CD4-positive, alpha-beta T cell treated with Interleukin-12 subunit alpha and Interleukin-12 subunit beta, for 1 hour (primary cell): Measurements from ENCODE around the gene TBL1X.
A peak's percentile ranks its signal among the peaks of the same experiment; 100 is the strongest.
"Not testable (repeated sequence)": the region's sequence is repeated elsewhere in the genome, so short reads cannot be mapped to it uniquely, and the experiment has no call there.

Experiments
- DNase-seq: peaks from one replicate; pipeline ENCODE4 v3.0.0-alpha.2; 2020

Gene TBL1X

DNA sequence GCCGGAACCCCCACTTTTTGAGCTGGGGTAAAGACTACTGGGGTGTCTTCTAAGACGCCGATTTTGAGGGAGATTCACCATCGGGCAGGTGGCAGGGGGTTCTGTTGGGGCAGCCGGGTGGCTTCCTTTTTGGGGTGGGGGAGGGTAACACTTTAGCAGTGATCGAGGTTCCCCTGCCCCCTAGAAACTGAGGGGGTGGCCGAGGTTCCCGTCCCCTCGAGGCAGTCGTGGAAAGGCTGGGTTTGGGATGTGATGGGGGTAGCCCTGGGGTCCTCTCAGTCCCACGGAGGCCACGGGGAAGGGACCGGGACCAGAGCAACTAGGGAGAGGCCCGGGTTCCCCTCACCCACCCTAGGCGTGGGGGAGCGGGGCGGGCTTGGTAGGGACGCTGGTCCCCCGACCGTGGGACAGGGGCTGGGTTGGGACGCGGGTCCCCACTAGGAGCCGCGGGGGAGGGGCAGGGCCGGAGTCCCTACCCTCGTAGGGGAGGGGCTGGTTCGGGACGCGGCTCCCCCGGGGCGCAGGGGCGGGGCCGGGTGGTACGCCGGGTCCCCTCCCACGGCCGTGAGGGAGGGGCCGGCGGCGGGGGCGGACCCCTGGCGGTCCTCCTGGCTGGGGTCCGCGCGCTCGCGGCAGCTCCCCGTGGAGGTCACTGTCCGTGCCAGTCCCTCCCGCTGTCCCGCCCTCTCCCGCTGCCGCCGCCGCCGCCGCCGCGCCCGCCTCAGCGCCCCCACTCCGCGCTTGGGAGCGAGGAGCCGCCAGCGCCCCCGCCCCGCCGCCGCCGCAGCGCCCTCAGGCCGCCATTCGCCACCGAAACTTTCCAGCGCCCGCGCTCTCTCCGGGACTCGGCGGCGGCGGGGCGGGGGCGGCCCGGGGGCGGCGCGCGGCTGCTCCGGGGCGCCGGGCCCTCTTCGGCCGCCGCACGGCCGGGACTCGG lies at the start of gene TBL1X:
Gene TBL1X, plus strand, starts transcription at position 624 of the 937 bp plus-strand sequence. CDS start 188,529 bp downstream, outside the sequence.
- peak; percentile 59 for DNase-seq

GRCh38 chrX:9416562-9417348 lies 48.1 kb upstream of the TBL1X start:
- no peak for DNase-seq

GRCh38 chrX:9418262-9418661 lies 46.6 kb upstream of the TBL1X start:
- DNase-seq: no peak

- no peak for DNase-seq
Observed at GRCh38 chrX:9420275-9421265, 44.3 kb upstream of the TBL1X start.

DNA sequence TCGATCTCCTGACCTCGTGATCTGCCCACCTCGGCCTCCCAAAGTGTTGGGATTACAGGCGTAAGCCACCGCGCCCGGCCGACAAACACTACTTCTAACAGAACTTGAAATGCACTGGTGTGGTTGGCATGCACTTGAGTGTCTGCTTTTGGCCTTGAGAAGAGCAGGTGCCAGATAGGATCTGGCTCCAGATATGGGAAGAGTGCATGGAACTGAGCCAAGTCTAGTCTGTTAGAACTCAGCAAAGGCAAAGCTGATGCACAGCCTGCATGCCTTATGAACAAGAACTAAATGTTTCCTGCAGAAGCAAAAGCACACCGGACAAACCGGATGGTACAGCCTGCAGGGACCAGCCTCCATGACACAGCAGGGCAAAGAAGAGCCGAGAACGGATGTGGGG lies 35.1 kb upstream of the TBL1X start:
- no peak for DNase-seq

GRCh38 chrX:9430346-9430921 lies 34.4 kb upstream of the TBL1X start:
- DNase-seq: no peak

DNA sequence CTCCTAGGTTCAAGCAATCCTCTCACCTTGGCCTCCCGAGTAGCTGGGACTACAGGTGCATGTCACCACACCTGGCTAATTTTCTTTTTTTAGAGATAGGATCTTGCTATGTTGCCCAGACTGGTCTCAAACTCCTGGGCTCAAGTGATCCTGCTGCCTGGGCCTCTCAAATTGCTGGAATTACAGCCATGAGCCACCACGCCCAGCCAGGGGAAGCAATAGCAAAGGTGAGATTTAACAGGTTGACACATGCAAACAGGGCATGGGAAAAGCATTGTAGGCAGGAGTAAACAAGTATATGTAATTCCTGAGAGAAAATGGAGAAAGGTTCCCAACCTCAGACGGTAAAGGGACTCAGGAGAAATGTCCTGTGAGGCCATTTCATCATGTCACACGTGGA lies 33.6 kb upstream of the TBL1X start:
- no peak for DNase-seq

- DNase-seq: no peak
Observed at GRCh38 chrX:9433596-9433995, 31.3 kb upstream of the TBL1X start.

GRCh38 chrX:9434051-9434550 lies 30.8 kb upstream of the TBL1X start:
- no peak for DNase-seq

DNA sequence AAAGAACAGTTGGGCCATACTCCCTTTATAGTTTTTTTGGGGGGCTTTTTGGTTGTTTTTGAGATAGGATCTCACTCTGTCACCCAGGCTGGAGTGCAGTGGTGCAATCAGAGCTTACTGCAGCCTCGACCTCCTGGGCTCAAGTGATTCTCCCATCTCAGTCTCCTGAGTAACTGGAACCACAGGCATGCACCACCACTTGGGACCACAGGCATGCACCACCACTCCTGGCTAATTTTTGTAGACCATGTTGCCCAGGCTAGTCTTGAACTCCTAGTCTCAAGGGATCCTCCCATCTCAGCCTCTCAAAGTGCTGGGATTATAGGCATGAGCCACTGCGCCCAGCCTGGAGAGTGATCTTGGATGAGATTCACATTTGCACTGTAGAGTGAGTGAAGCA lies 29.8 kb upstream of the TBL1X start:
- not testable (repeated sequence) for DNase-seq

DNA sequence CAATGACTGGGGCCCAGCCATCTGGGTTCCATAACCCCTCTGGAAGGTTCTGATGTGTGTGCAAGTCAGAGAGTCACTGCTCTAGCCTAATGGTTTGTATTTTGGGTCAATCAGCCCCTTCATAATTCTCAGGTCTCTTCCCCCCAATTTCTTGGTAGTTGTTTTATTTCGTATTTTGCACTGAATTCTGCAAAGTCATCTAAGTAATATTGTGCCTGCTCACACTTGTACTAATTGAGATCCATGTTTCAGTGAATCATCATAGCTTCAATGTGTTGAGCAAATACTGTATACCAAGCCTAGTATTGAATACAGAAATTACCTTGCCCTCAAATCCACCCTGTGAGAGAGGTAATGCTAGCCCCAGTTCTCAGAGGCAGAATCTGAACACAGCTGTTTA lies 28.0 kb upstream of the TBL1X start:
- DNase-seq: no peak

DNA sequence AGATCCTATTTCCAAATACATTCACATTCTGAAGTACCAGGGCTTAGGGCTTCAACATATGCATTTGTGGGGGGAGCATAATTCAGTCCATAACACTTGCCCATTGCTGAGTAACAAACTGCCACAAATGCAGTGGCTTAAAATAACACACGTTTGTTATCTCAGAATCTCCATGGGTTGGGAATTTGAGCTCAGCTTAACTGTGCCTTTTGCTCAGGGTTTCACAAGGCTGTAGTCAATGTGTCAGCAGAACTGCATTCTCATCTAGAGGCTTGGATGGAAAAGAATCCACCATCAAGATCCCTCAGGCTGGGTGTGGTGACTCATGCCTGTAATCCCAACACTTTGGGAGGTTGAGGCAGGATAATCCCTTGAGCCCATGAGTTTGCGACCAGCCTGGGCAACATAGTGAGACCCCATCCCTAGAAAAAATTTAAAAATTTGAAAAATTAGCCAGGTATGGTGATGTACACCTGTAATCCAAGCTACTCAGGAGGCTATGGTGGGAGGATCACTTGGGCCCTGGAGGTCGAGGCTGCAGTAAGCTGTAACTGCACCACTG lies 25.8 kb upstream of the TBL1X start:
- DNase-seq: no peak

- no peak for DNase-seq
Observed at GRCh38 chrX:9440116-9440844, 24.6 kb upstream of the TBL1X start.

DNA sequence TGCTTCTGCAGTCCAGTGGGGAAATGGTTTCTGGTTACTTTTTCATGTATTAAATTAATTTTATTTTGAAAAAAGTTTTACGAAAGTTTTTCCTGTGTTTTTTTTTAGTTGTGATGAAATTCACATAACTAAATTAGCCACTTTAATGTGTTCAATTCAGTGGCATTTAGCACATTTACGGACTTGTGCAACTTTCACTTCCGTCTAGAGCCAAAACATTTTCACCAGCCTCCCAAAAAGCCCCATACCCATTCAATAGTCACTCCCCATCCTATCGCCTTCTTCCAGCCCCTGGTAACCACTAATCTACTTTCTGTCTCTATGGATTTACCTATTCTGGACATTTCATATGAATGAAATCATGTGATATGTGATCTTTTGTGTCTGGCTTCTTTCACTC lies 22.8 kb upstream of the TBL1X start:
- no peak for DNase-seq

DNA sequence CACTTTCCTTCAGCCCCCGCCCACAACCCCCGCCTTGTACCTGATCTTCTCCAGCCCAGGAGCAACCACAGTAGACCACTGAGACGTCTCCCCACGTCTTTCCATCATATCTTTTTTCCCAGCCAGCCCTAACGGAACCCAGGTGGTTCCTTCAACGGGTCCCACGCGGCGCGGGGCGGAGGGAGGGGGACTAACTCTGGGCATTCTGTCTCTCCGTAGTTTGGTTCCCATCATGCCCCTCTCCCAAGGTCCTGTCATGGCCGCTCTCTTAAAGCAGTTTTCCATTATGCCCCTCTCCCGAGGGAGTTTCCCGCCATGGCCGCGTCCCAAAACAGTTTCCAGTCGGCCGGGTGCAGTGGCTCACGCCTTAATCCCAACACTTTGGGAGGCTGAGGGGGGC lies 21.5 kb upstream of the TBL1X start:
- DNase-seq: no peak

DNA sequence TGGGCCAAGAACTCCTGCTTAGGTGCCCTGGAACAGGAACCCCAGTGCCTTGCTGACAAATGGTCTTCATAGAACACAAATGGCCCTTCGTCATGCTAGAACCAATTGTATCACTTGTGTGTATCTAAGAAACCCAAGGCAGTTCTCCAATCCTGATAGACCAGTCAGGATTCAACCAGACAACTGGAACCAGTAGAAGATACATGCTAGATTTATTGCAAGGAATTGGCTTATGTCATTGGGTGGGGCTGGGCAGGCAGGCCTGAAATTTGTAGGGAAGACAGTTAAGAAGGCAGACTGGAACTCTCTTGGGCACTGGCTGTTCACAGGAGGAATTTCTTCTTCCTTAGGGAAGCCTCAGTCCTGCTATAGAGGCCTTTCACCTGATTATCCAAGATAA lies 17.0 kb upstream of the TBL1X start:
- DNase-seq: no peak

- peak; percentile 68 for DNase-seq
Observed at GRCh38 chrX:9456250-9457074, 8.4 kb upstream of the TBL1X start.

DNA sequence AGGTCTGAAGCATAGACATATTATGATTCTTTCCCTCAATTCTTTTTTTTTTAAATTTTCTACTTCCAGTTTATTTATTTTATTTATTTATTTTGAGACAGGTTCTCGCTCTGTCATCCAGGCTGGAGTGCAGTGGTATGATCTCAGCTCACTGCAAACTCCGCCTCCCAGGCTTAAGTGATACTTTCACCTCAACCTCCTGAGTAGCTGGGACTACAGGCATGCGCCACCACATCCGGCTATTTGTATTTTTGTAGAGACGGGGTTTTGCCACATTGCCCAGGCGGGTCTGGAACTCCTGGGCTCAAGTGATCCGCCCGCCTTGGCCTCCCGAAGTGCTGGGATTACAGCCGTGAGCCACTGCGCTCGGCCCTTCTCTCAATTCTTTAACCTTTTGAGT lies 6.8 kb upstream of the TBL1X start:
- peak; percentile 23 for DNase-seq

DNA sequence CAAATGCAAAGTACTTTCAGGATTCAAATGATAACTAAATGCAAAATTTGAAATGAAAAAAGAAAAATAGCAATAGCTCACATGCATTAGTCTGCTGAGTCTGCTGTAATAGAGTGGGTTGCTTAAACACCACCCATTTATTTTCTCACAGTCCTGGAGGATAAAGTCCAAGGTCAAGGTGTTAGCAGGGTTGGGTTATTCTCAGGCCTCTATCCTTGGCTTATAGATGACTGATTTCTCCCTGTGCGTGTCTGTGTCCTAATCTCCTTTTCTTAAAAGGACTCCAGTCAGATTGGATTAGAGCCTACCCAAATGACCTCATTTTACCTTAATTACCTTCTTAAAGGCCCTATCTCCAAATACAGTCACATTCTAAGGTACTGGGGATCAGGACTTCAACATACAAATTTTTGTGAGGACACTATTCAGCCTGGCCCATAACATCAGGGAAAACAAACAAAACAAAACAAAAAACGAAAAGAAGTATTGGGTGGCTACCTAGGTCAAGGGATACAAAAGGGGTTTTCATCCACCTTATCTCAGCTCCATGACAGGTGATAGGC lies 6.3 kb upstream of the TBL1X start:
- DNase-seq: no peak
